Nephron (organoid): Measurements from ENCODE around the gene APOBEC3B.
"Not testable (repeated sequence)": the region's sequence is repeated elsewhere in the genome, so short reads cannot be mapped to it uniquely, and the experiment has no call there.

Source experiments
- H3K27ac Mint-ChIP-seq, 3 experiments: 2 replicates each; pipeline ENCODE4 v1.8.0; 2020; ENCODE audit warnings: mixed read lengths in 3 of 3, mild to moderate bottlenecking in 2 of 3, moderate library complexity in 1 of 3
- H3K27me3 Mint-ChIP-seq: 2 replicates; pipeline ENCODE4 v1.8.0; 2021; ENCODE audit warnings: low read depth, mild to moderate bottlenecking, moderate library complexity, mixed read lengths
- H3K36me3 Mint-ChIP-seq: 2 replicates; pipeline ENCODE4 v1.8.0; 2020; ENCODE audit warnings: low read depth, mixed read lengths
- H3K4me1 Mint-ChIP-seq: 2 replicates; pipeline ENCODE4 v1.8.0; 2020; ENCODE audit warnings: mixed read lengths
- H3K4me3 Mint-ChIP-seq, 3 experiments: 2 replicates each; pipeline ENCODE4 v1.8.0; 2020; ENCODE audit warnings: mild to moderate bottlenecking in 3 of 3, mixed read lengths in 3 of 3, moderate library complexity in 2 of 3
- H3K9me3 Mint-ChIP-seq: 2 replicates; pipeline ENCODE4 v1.8.0; 2020; ENCODE audit warnings: mixed read lengths
- CTCF ChIP-seq, 3 experiments: fragments of 200-600 bp; sonication (generic); IDR thresholded peaks; one replicate each; pipeline ENCODE4 v1.5.0; 2021; ENCODE audit warnings: antibody characterized with exemption in 3 of 3; ENCODE audit not compliant: unreplicated experiment in 3 of 3

The APOBEC3B gene

GRCh38 chr22:39039306-39040126 is 57.4 kb downstream of the APOBEC3B start:
- TF ChIP-seq CTCF (IDR thresholded peaks at IDR 0.05; ENCODE audit: unreplicated experiment in 3 of 3): no peak
- H3K27me3 Mint-ChIP-seq: peaks cover 7% of the 10 kb centered on the region
- H3K36me3 Mint-ChIP-seq: no peaks in the 10 kb centered on the region
- H3K9me3 Mint-ChIP-seq: no peaks in the 10 kb centered on the region
- H3K27ac Mint-ChIP-seq: peak overlapping the region; percentile 70 to 82 (median 70)
- H3K4me1 Mint-ChIP-seq: peaks cover 9% of the 10 kb centered on the region
- peak overlapping the region; percentile 77 to 82 (median 80) for H3K4me3 Mint-ChIP-seq

GRCh38 chr22:39040155-39040537 is 58.0 kb downstream of the APOBEC3B start:
- not testable (repeated sequence) for H3K36me3 Mint-ChIP-seq, H3K27me3 Mint-ChIP-seq, H3K4me1 Mint-ChIP-seq, H3K9me3 Mint-ChIP-seq
- H3K27ac Mint-ChIP-seq: peak overlapping the region; percentile 70 to 82 (median 70)
- peak overlapping the region; percentile 77 to 82 (median 80) for H3K4me3 Mint-ChIP-seq

GRCh38 chr22:39040538-39041296 is 58.6 kb downstream of the APOBEC3B start, which contains the start of gene APOBEC3F:
TSS of gene APOBEC3F (plus strand) at chr22:39040864. CDS start at chr22:39040961, 97 bp downstream.
- not testable (repeated sequence) for H3K36me3 Mint-ChIP-seq, H3K4me1 Mint-ChIP-seq, H3K27me3 Mint-ChIP-seq, H3K9me3 Mint-ChIP-seq
- Mint-ChIP-seq H3K4me3 (peak within 1 kb of the TSS; percentile 92 to 95 (median 92)), H3K27ac (peak within 1 kb of the TSS; percentile 87 to 97 (median 96))

GRCh38 chr22:39041908-39042307 is 59.8 kb downstream of the APOBEC3B start:
- TF ChIP-seq CTCF (IDR thresholded peaks at IDR 0.05; ENCODE audit: unreplicated experiment in 3 of 3): no peak
- Mint-ChIP-seq H3K36me3 (no peaks in the 10 kb centered on the region), H3K4me1 (peaks cover 9% of the 10 kb centered on the region), H3K9me3 (no peaks in the 10 kb centered on the region), H3K27ac (peak overlapping the region in 1 of 3 experiments; percentile 49), H3K4me3 (peak overlapping the region; percentile 92 to 95 (median 92)), H3K27me3 (peaks cover 7% of the 10 kb centered on the region)
